GM23338 (cell line): Measurements from ENCODE around the gene MUL1. TPM values are rescaled to one million over a fixed set of nuclear protein-coding genes. Genes with fewer than 3 reads are reported as not detected.

Experiments used
- ATAC-seq: fragments of 200-7000 bp; cut with Tn5 transposase; 3 replicates; pipeline ENCODE4 v1.9.1; 2020
- DNase-seq: peaks from one replicate; pipeline ENCODE4 v3.0.0-alpha.2; 2015; ENCODE audit warnings: low spot score
- H2AFZ ChIP-seq: fragments of 200-600 bp; sonication (generic); 2 replicates; pipeline ENCODE4 v1.8.0; 2016; ENCODE audit warnings: antibody characterized with exemption, mild to moderate bottlenecking, moderate library complexity
- H3F3A ChIP-seq: fragments of 200-600 bp; sonication (generic); replicated peaks from 2 replicates; pipeline ENCODE4 v1.8.0; 2017; ENCODE audit warnings: antibody characterized with exemption, mixed run types, low read depth
- H3K27ac ChIP-seq: fragments of 200-600 bp; sonication (generic); 2 replicates; pipeline ENCODE4 v1.6.1; 2016; ENCODE audit warnings: low read depth
- H3K27me3 ChIP-seq: fragments of 200-600 bp; sonication (generic); 2 replicates; pipeline ENCODE4 v1.8.0; 2016; ENCODE audit warnings: mild to moderate bottlenecking, mixed run types, moderate library complexity; ENCODE audit not compliant: insufficient read depth
- H3K36me3 ChIP-seq: fragments of 200-600 bp; sonication (generic); 2 replicates; pipeline ENCODE4 v1.8.0; 2016; ENCODE audit warnings: mild to moderate bottlenecking; ENCODE audit not compliant: insufficient read depth
- H3K4me1 ChIP-seq: fragments of 200-600 bp; sonication (generic); 2 replicates; pipeline ENCODE4 v1.8.0; 2016; ENCODE audit warnings: mild to moderate bottlenecking, moderate library complexity; ENCODE audit not compliant: insufficient read depth
- H3K4me2 ChIP-seq: fragments of 200-600 bp; sonication (generic); 2 replicates; pipeline ENCODE4 v1.7.1; 2017; ENCODE audit warnings: mixed run types
- H3K4me3 ChIP-seq: fragments of 200-600 bp; sonication (generic); 2 replicates; pipeline ENCODE4 v1.6.1; 2016; ENCODE audit warnings: mixed run types
- H3K79me2 ChIP-seq: fragments of 200-600 bp; sonication (generic); replicated peaks from 2 replicates; pipeline ENCODE4 v1.8.0; 2017; ENCODE audit warnings: mild to moderate bottlenecking; ENCODE audit not compliant: insufficient read depth
- H3K9me2 ChIP-seq: fragments of 200-600 bp; sonication (generic); 2 replicates; pipeline ENCODE4 v1.8.0; 2017; ENCODE audit not compliant: insufficient read depth
- H4K20me1 ChIP-seq: fragments of 200-600 bp; sonication (generic); replicated peaks from 2 replicates; pipeline ENCODE4 v1.8.0; 2017; ENCODE audit warnings: mild to moderate bottlenecking; ENCODE audit not compliant: insufficient read depth
- H3K27ac Mint-ChIP-seq: 2 replicates; pipeline ENCODE4 v1.8.0; 2020; ENCODE audit warnings: inconsistent platforms, mild to moderate bottlenecking, moderate library complexity, mixed read lengths
- H3K27me3 Mint-ChIP-seq: 3 replicates; pipeline ENCODE4 v1.8.0; 2022; ENCODE audit warnings: low read depth, mild to moderate bottlenecking, moderate library complexity, mixed read lengths, inconsistent platforms; ENCODE audit not compliant: insufficient read depth, poor library complexity
- H3K36me3 Mint-ChIP-seq: 3 replicates; pipeline ENCODE4 v1.8.0; 2021; ENCODE audit warnings: low read depth, mild to moderate bottlenecking, inconsistent platforms, moderate library complexity, mixed read lengths
- H3K4me1 Mint-ChIP-seq: 3 replicates; pipeline ENCODE4 v1.8.0; 2020; ENCODE audit warnings: mild to moderate bottlenecking, inconsistent platforms, mixed read lengths
- H3K4me3 Mint-ChIP-seq: 3 replicates; pipeline ENCODE4 v1.8.0; 2021; ENCODE audit warnings: moderate library complexity, mild to moderate bottlenecking, inconsistent platforms, mixed read lengths
- H3K9me3 Mint-ChIP-seq: 3 replicates; pipeline ENCODE4 v1.8.0; 2020; ENCODE audit warnings: moderate library complexity, mild to moderate bottlenecking, inconsistent platforms, mixed read lengths
- CREB1 ChIP-seq: fragments of 250-450 bp; sonication (Bioruptor Pico); IDR thresholded peaks from 2 replicates; pipeline ENCODE4 v1.5.0; 2020; ENCODE audit warnings: low read depth, mild to moderate bottlenecking, moderate library complexity
- EZH2 ChIP-seq: fragments of 200-600 bp; sonication (generic); IDR thresholded peaks from one replicate; pipeline ENCODE4 v1.8.0; 2017; ENCODE audit warnings: antibody characterized with exemption, mild to moderate bottlenecking, low read depth; ENCODE audit not compliant: unreplicated experiment
- EZH2phosphoT487 ChIP-seq: fragments of 200-600 bp; sonication (generic); IDR thresholded peaks from one replicate; pipeline ENCODE4 v1.8.1; 2018; ENCODE audit warnings: antibody characterized with exemption; ENCODE audit not compliant: unreplicated experiment
- JUNB ChIP-seq: IDR thresholded peaks from one replicate; pipeline ENCODE4 v1.6.1; 2016; ENCODE audit warnings: antibody characterized with exemption; ENCODE audit not compliant: unreplicated experiment
- NANOG ChIP-seq: IDR thresholded peaks from 2 replicates; pipeline ENCODE4 v1.6.1; 2016; ENCODE audit warnings: antibody characterized with exemption, borderline replicate concordance
- POLR2AphosphoS5 ChIP-seq: IDR thresholded peaks from 2 replicates; pipeline ENCODE4 v1.6.1; 2016; ENCODE audit warnings: antibody characterized with exemption, low read depth
- STAT1 ChIP-seq: IDR thresholded peaks from one replicate; pipeline ENCODE4 v1.6.1; 2016; ENCODE audit warnings: antibody characterized with exemption; ENCODE audit not compliant: unreplicated experiment
- ZNF114 ChIP-seq: fragments of 250-450 bp; sonication (Bioruptor Pico); IDR thresholded peaks from 2 replicates; pipeline ENCODE4 v1.5.0; 2020; ENCODE audit warnings: mild to moderate bottlenecking, moderate library complexity
- ZNF331 ChIP-seq: fragments of 250-450 bp; sonication (Bioruptor Pico); IDR thresholded peaks from 2 replicates; pipeline ENCODE4 v1.5.0; 2020; ENCODE audit warnings: low read depth, mild to moderate bottlenecking, moderate library complexity
- polyA plus RNA-seq: library from polyadenylated mRNA; unstranded; fragments of >200 nt; fragmentation: Nextera tagmentation; extraction: Ambion mirVana; gene quantifications from 2 replicates; pipeline ENCODE4 v1.2.1, GENCODE V29; 2016
- total RNA-seq: library from RNA; depleted of rRNA; stranded (reverse); fragments of >200 nt; shearing (Covaris generic); gene quantifications from 2 replicates; pipeline ENCODE4 v1.2.3, GENCODE V29; 2014
- TF ChIP-seq, protein P1 (sequence below): IDR thresholded peaks from one replicate; pipeline ENCODE4 v1.6.1; 2018; ENCODE audit warnings: antibody characterized with exemption; ENCODE audit not compliant: unreplicated experiment
- TF ChIP-seq, protein P2 (sequence below), 2 experiments: fragments of 200-600 bp in 1 of 2; sonication (generic) in 1 of 2; conservative IDR thresholded peaks; 2 replicates each; pipeline versions ENCODE4 v1.5.1 to v1.6.1; 2016 to 2017; ENCODE audit warnings: antibody characterized with exemption in 2 of 2, low read depth in 2 of 2, mild to moderate bottlenecking in 2 of 2, moderate library complexity in 1 of 2
- TF ChIP-seq, protein P3 (sequence below): fragments of 250-450 bp; sonication (Bioruptor Pico); IDR thresholded peaks from 2 replicates; pipeline ENCODE4 v1.5.0; 2020; ENCODE audit warnings: mild to moderate bottlenecking, moderate library complexity
- TF ChIP-seq, protein P4 (sequence below): IDR thresholded peaks from 2 replicates; pipeline ENCODE4 v1.6.1; 2016; ENCODE audit warnings: antibody characterized with exemption

MUL1 gene
- total and polyA plus RNA-seq, 2 experiments from 2014 or later, result 8.9 to 26.2 TPM

DNA sequence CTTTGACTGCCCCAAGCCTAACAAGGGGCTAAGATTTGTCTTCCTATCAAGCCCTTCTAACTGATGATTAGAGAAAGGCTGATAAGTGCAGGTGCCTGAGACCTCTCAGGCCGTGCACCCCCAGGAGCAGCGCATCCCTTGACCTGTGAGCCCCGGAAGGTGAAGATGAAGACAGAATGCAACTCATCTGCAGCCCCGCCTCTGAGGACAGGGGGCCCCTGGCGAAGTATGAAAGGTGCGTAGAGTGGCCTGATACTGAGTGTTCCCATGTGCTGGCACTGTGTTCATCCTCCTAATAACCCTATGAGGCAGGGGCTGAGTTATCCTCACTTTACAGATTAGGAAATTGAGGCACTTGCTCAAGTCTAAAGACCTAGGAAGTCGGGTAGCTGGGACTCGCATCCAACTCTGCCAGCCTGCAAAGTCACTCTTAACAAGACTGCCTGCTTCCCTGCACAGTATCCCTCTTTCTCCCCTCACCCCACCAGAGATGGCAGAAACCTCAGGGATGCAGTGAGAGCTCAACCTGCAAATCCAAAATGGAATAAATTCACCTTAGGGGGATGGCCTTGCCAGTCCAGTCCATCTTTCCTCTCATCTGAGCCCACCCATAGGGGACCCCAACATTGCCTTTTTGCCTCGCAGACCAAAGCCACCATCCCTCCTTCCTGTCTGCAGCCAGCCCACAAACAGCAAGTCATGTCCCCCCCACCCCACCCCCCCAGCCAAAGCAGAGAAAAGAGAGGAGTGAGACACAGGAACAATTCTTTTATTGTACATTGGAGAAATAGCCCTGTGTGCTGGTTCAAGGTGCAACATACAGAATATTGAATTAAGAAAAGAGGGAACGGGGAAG is 26.1 kb downstream of the MUL1 start:
- Histone ChIP-seq H3K79me2 (no peaks in the 10 kb centered on the region), H3F3A (peaks cover 5% of the 10 kb centered on the region; the same call in 1 of the 2 replicates), H4K20me1 (0 out of 2 replicates have a peak, but pooled peaks cover 4% of the 10 kb centered on the region), H3K4me2 (peak overlapping the region; percentile 57), H3K4me3 (no peak overlapping the region; the same call in 1 of the 2 replicates), H3K27me3 (peaks cover 68% of the 10 kb centered on the region), H2AFZ (no peak overlapping the region), H3K9me2 (no peaks in the 10 kb centered on the region), H3K27ac (no peak overlapping the region), H3K36me3 (no peaks in the 10 kb centered on the region), H3K4me1 (peaks cover 40% of the 10 kb centered on the region)
- DNase-seq (no peak), ATAC-seq (no peak)
- Mint-ChIP-seq H3K27me3 (peaks cover 29% of the 10 kb centered on the region), H3K27ac (no peak overlapping the region), H3K4me1 (peaks cover 39% of the 10 kb centered on the region), H3K9me3 (no peaks in the 10 kb centered on the region), H3K36me3 (no peaks in the 10 kb centered on the region), H3K4me3 (peak overlapping the region; percentile 17; the same call in 1 of the 3 replicates)
- TF ChIP-seq EZH2phosphoT487 (no peak), STAT1 (no peak), POLR2AphosphoS5 (no peak), CREB1 (no peak), NANOG (no peak), ZNF331 (CRISPR knock-in tag) (no peak), JUNB (no peak), ZNF114 (CRISPR knock-in tag) (no peak), EZH2 (no peak)
- TF ChIP-seq, protein P1, sequence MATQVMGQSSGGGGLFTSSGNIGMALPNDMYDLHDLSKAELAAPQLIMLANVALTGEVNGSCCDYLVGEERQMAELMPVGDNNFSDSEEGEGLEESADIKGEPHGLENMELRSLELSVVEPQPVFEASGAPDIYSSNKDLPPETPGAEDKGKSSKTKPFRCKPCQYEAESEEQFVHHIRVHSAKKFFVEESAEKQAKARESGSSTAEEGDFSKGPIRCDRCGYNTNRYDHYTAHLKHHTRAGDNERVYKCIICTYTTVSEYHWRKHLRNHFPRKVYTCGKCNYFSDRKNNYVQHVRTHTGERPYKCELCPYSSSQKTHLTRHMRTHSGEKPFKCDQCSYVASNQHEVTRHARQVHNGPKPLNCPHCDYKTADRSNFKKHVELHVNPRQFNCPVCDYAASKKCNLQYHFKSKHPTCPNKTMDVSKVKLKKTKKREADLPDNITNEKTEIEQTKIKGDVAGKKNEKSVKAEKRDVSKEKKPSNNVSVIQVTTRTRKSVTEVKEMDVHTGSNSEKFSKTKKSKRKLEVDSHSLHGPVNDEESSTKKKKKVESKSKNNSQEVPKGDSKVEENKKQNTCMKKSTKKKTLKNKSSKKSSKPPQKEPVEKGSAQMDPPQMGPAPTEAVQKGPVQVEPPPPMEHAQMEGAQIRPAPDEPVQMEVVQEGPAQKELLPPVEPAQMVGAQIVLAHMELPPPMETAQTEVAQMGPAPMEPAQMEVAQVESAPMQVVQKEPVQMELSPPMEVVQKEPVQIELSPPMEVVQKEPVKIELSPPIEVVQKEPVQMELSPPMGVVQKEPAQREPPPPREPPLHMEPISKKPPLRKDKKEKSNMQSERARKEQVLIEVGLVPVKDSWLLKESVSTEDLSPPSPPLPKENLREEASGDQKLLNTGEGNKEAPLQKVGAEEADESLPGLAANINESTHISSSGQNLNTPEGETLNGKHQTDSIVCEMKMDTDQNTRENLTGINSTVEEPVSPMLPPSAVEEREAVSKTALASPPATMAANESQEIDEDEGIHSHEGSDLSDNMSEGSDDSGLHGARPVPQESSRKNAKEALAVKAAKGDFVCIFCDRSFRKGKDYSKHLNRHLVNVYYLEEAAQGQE, result no peak
- TF ChIP-seq, protein P2, sequence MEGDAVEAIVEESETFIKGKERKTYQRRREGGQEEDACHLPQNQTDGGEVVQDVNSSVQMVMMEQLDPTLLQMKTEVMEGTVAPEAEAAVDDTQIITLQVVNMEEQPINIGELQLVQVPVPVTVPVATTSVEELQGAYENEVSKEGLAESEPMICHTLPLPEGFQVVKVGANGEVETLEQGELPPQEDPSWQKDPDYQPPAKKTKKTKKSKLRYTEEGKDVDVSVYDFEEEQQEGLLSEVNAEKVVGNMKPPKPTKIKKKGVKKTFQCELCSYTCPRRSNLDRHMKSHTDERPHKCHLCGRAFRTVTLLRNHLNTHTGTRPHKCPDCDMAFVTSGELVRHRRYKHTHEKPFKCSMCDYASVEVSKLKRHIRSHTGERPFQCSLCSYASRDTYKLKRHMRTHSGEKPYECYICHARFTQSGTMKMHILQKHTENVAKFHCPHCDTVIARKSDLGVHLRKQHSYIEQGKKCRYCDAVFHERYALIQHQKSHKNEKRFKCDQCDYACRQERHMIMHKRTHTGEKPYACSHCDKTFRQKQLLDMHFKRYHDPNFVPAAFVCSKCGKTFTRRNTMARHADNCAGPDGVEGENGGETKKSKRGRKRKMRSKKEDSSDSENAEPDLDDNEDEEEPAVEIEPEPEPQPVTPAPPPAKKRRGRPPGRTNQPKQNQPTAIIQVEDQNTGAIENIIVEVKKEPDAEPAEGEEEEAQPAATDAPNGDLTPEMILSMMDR (conservative IDR thresholded peaks at IDR 0.05; ENCODE audit: low read depth in 2 of 2), result no peak
- TF ChIP-seq, protein P3, sequence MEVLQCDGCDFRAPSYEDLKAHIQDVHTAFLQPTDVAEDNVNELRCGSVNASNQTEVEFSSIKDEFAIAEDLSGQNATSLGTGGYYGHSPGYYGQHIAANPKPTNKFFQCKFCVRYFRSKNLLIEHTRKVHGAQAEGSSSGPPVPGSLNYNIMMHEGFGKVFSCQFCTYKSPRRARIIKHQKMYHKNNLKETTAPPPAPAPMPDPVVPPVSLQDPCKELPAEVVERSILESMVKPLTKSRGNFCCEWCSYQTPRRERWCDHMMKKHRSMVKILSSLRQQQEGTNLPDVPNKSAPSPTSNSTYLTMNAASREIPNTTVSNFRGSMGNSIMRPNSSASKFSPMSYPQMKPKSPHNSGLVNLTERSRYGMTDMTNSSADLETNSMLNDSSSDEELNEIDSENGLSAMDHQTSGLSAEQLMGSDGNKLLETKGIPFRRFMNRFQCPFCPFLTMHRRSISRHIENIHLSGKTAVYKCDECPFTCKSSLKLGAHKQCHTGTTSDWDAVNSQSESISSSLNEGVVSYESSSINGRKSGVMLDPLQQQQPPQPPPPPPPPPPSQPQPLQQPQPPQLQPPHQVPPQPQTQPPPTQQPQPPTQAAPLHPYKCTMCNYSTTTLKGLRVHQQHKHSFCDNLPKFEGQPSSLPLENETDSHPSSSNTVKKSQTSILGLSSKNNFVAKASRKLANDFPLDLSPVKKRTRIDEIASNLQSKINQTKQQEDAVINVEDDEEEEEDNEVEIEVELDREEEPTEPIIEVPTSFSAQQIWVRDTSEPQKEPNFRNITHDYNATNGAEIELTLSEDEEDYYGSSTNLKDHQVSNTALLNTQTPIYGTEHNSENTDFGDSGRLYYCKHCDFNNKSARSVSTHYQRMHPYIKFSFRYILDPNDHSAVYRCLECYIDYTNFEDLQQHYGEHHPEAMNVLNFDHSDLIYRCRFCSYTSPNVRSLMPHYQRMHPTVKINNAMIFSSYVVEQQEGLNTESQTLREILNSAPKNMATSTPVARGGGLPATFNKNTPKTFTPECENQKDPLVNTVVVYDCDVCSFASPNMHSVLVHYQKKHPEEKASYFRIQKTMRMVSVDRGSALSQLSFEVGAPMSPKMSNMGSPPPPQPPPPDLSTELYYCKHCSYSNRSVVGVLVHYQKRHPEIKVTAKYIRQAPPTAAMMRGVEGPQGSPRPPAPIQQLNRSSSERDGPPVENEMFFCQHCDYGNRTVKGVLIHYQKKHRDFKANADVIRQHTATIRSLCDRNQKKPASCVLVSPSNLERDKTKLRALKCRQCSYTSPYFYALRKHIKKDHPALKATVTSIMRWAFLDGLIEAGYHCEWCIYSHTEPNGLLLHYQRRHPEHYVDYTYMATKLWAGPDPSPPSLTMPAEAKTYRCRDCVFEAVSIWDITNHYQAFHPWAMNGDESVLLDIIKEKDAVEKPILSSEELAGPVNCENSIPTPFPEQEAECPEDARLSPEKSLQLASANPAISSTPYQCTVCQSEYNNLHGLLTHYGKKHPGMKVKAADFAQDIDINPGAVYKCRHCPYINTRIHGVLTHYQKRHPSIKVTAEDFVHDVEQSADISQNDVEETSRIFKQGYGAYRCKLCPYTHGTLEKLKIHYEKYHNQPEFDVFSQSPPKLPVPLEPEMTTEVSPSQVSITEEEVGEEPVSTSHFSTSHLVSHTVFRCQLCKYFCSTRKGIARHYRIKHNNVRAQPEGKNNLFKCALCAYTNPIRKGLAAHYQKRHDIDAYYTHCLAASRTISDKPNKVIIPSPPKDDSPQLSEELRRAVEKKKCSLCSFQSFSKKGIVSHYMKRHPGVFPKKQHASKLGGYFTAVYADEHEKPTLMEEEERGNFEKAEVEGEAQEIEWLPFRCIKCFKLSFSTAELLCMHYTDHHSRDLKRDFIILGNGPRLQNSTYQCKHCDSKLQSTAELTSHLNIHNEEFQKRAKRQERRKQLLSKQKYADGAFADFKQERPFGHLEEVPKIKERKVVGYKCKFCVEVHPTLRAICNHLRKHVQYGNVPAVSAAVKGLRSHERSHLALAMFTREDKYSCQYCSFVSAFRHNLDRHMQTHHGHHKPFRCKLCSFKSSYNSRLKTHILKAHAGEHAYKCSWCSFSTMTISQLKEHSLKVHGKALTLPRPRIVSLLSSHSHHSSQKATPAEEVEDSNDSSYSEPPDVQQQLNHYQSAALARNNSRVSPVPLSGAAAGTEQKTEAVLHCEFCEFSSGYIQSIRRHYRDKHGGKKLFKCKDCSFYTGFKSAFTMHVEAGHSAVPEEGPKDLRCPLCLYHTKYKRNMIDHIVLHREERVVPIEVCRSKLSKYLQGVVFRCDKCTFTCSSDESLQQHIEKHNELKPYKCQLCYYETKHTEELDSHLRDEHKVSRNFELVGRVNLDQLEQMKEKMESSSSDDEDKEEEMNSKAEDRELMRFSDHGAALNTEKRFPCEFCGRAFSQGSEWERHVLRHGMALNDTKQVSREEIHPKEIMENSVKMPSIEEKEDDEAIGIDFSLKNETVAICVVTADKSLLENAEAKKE (CRISPR knock-in tag), result no peak
- TF ChIP-seq, protein P4, sequence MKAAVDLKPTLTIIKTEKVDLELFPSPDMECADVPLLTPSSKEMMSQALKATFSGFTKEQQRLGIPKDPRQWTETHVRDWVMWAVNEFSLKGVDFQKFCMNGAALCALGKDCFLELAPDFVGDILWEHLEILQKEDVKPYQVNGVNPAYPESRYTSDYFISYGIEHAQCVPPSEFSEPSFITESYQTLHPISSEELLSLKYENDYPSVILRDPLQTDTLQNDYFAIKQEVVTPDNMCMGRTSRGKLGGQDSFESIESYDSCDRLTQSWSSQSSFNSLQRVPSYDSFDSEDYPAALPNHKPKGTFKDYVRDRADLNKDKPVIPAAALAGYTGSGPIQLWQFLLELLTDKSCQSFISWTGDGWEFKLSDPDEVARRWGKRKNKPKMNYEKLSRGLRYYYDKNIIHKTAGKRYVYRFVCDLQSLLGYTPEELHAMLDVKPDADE, result no peak
